HG03354 (cell line): Measurements from ENCODE around the gene ATP2B3.

Experiments
- ATAC-seq: cut with Tn5 transposase; IDR thresholded peaks from one replicate; pipeline ENCODE4 v1.9.1; 2021; ENCODE audit warnings: mild to moderate bottlenecking; ENCODE audit not compliant: unreplicated experiment, poor library complexity, severe bottlenecking

ATP2B3 gene

GRCh38 chrX:153588021-153588781 lies 70.8 kb downstream of the ATP2B3 start:
- ATAC-seq, result no peak

- no peak for ATAC-seq
Observed at GRCh38 chrX:153588782-153589446, 71.5 kb downstream of the ATP2B3 start.

GRCh38 chrX:153590961-153591956 lies 73.8 kb downstream of the ATP2B3 start:
- no peak for ATAC-seq

- ATAC-seq, result no peak
Observed at GRCh38 chrX:153592091-153592833, 74.8 kb downstream of the ATP2B3 start.

GRCh38 chrX:153592966-153593688 lies 75.7 kb downstream of the ATP2B3 start:
- no peak for ATAC-seq

GRCh38 chrX:153593811-153594500 lies 76.5 kb downstream of the ATP2B3 start:
- no peak for ATAC-seq

GRCh38 chrX:153595387-153595786 lies 77.9 kb downstream of the ATP2B3 start:
- no peak for ATAC-seq

- no peak for ATAC-seq
Observed at GRCh38 chrX:153595859-153596857, 78.7 kb downstream of the ATP2B3 start.

GRCh38 chrX:153596981-153597750 lies 79.7 kb downstream of the ATP2B3 start:
- no peak for ATAC-seq

GRCh38 chrX:153598541-153599191 lies 81.2 kb downstream of the ATP2B3 start, which contains the start of gene CCNQ:
CCNQ (minus strand) TSS chrX:153599139; CDS start chrX:153599073, 66 bp downstream.
- ATAC-seq, result peak; percentile 57

- peak; percentile 87 for ATAC-seq
Observed at GRCh38 chrX:153599192-153600031, 82.0 kb downstream of the ATP2B3 start.

GRCh38 chrX:153600032-153600373 lies 82.6 kb downstream of the ATP2B3 start:
- no peak for ATAC-seq

GRCh38 chrX:153600921-153601320 lies 83.5 kb downstream of the ATP2B3 start:
- ATAC-seq, result no peak

GRCh38 chrX:153601511-153602110 lies 84.2 kb downstream of the ATP2B3 start:
- no peak for ATAC-seq

- no peak for ATAC-seq
Observed at GRCh38 chrX:153602601-153603000, 85.2 kb downstream of the ATP2B3 start.
